MG63 (cell line): ENCODE results near the gene FCF1. TPM values are rescaled to one million over a fixed set of nuclear protein-coding genes. Genes with fewer than 3 reads are reported as not detected.
"Not testable (repeated sequence)": the region's sequence is repeated elsewhere in the genome, so short reads cannot be mapped to it uniquely, and the experiment has no call there.

Experiments
- DNase-seq: peaks from one replicate; pipeline ENCODE4 v3.0.0-alpha.2; 2020
- H3K27me3 ChIP-seq: fragments of 250-450 bp; sonication (Bioruptor Pico); 2 replicates; pipeline ENCODE4 v1.5.1; 2020; ENCODE audit warnings: mild to moderate bottlenecking, moderate library complexity
- H3K36me3 ChIP-seq: fragments of 250-450 bp; sonication (Bioruptor Pico); 2 replicates; pipeline ENCODE4 v1.5.1; 2020; ENCODE audit warnings: mild to moderate bottlenecking, moderate library complexity
- H3K4me3 ChIP-seq: fragments of 250-450 bp; sonication (Bioruptor Pico); 2 replicates; pipeline ENCODE4 v1.5.1; 2020; ENCODE audit warnings: mild to moderate bottlenecking, moderate library complexity
- H3K9me3 ChIP-seq: fragments of 250-450 bp; sonication (Bioruptor Pico); 2 replicates; pipeline ENCODE4 v1.5.1; 2020; ENCODE audit warnings: mild to moderate bottlenecking, moderate library complexity
- total RNA-seq: library from RNA; depleted of rRNA; stranded (reverse); fragments of >200 nt; shearing (Covaris generic); gene quantifications from 2 replicates; pipeline ENCODE4 v1.2.3, GENCODE V29; 2014; ENCODE audit warnings: low replicate concordance

The FCF1 gene
- total RNA-seq, 1 experiment from 2014 or later: 44.2 TPM

DNA sequence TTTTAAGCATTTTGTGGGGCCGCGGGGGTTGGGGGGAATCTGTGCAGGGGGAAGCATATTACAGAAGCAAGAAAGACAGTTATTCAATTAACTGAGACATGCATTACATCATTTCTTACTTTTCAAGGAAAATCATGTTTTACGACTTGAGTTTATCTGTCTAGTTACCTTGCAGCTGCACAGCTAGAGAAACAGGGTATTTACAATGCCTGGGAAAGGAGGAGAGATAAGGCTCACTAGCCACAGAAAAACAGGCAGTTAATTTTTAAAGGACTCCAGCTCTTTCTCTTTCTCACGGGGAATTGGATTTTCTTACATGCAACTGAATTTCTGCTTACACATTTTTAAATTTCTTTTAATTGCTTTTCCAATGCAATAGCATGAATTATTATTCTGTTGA lies 22.2 kb downstream of the FCF1 start:
- Histone ChIP-seq H3K36me3 (peaks cover 13% of the 10 kb centered on the region), H3K27me3 (no peaks in the 10 kb centered on the region)

GRCh38 chr14:74737753-74738325 lies 24.9 kb downstream of the FCF1 start:
- Histone ChIP-seq H3K9me3 (no peaks in the 10 kb centered on the region), H3K27me3 (no peaks in the 10 kb centered on the region), H3K4me3 (no peak overlapping the region), H3K36me3 (peaks cover 6% of the 10 kb centered on the region)
- no peak for DNase-seq

More for the DNA sequence above, 22.2 kb downstream of the FCF1 start:
- no peaks in the 10 kb centered on the region for H3K9me3 ChIP-seq
- no peak for DNase-seq
- no peak overlapping the region for H3K4me3 ChIP-seq

- DNase-seq: no peak
- Histone ChIP-seq H3K4me3 (no peak overlapping the region), H3K9me3 (no peaks in the 10 kb centered on the region), H3K36me3 (peaks cover 5% of the 10 kb centered on the region), H3K27me3 (no peaks in the 10 kb centered on the region)
Measured at GRCh38 chr14:74739293-74740030, 26.5 kb downstream of the FCF1 start.

GRCh38 chr14:74747237-74747636 lies 34.3 kb downstream of the FCF1 start:
- Histone ChIP-seq H3K36me3 (no peaks in the 10 kb centered on the region), H3K27me3 (no peaks in the 10 kb centered on the region), H3K9me3 (no peaks in the 10 kb centered on the region), H3K4me3 (no peak overlapping the region)
- DNase-seq: no peak

DNA sequence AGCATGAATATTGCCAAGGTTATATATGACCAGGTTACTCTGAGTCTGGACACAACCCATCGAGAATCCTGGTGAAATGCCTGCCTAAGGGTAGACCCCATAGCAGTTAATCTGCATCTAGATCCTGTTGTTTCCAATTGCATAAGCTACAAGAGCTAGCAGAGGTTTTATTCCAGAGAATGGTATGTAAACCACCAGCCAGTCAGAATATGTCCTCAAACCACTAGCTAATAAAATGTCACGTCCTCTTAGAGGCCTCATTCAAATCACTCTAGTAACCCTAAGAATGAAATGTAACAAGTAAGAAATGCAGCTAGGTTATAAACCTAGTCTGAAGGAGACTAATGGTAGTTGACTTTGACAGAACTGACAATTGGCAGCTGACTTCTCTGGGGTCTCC lies 41.2 kb downstream of the FCF1 start:
- Histone ChIP-seq H3K4me3 (no peak overlapping the region), H3K9me3 (no peaks in the 10 kb centered on the region), H3K27me3 (no peaks in the 10 kb centered on the region), H3K36me3 (no peaks in the 10 kb centered on the region)
- no peak for DNase-seq

- Histone ChIP-seq H3K27me3 (no peaks in the 10 kb centered on the region), H3K4me3 (no peak overlapping the region), H3K36me3 (no peaks in the 10 kb centered on the region), H3K9me3 (no peaks in the 10 kb centered on the region)
- no peak for DNase-seq
Measured at GRCh38 chr14:74754899-74755298, 42.0 kb downstream of the FCF1 start.

DNA sequence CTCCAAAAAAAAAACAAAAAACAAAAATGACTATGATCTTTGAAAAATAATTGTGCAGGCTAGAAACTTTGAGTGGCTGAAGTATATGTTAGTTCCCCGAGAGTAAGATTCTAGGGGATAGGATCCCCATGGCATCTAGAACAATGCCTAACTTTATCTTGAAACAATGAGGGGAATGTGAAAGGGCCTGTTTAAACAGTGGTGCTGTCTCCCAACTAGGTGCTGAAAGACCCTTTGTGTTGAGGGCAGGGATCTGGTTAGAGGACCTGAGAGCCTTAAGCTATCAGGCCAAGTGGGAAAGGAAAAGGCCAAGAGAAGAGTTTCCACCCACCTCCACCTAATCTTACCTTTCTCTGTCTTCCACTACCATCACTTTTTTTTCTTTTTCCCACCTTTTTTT lies 43.4 kb downstream of the FCF1 start:
- no peaks in the 10 kb centered on the region for H3K9me3 ChIP-seq
- H3K36me3 ChIP-seq: no peaks in the 10 kb centered on the region
- DNase-seq: no peak
- H3K4me3 ChIP-seq: no peak overlapping the region
- H3K27me3 ChIP-seq: no peaks in the 10 kb centered on the region

GRCh38 chr14:74758505-74758904 lies 45.6 kb downstream of the FCF1 start:
- H3K36me3 ChIP-seq, H3K9me3 ChIP-seq, H3K4me3 ChIP-seq, H3K27me3 ChIP-seq, DNase-seq: not testable (repeated sequence)

GRCh38 chr14:74762917-74763802 lies 50.2 kb downstream of the FCF1 start, which contains the start of gene YLPM1:
Gene YLPM1, plus strand, starts transcription at chr14:74763316. Its CDS starts 174 bp downstream, at chr14:74763490.
- peak within 1 kb of the TSS; percentile 89 for H3K4me3 ChIP-seq
- H3K27me3 ChIP-seq: no peaks in the 10 kb centered on the region
- H3K36me3 ChIP-seq: no peaks in the 10 kb centered on the region; the same call in 1 of the 2 replicates
- peak; percentile 85 for DNase-seq
- no peaks in the 10 kb centered on the region for H3K9me3 ChIP-seq

DNA sequence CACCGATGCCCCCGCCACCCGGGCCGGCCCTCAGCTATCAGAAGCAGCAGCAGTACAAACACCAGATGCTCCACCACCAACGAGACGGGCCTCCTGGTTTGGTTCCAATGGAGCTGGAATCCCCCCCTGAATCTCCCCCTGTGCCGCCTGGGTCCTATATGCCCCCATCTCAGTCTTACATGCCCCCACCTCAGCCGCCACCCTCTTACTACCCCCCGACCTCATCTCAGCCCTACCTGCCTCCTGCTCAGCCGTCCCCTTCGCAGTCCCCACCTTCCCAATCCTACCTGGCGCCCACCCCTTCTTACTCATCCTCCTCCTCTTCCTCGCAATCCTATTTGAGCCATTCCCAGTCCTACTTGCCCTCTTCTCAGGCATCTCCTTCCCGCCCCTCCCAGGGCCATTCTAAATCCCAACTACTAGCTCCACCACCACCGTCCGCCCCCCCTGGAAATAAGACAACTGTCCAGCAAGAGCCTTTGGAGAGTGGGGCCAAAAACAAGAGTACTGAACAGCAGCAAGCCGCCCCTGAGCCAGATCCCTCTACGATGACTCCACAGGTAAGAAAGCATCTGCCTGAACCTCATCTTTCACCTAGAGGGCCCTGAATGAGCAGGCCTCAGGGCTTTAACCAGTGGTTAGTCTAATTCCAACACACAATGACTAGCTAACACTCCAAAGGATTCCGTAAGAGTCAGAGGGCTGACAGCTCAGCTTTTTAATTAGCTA lies 51.0 kb downstream of the FCF1 start:
- peak overlapping the region; percentile 89 for H3K4me3 ChIP-seq
- peak; percentile 1 for DNase-seq
- no peaks in the 10 kb centered on the region; the same call in 1 of the 2 replicates for H3K36me3 ChIP-seq
- no peaks in the 10 kb centered on the region for H3K27me3 ChIP-seq
- H3K9me3 ChIP-seq: no peaks in the 10 kb centered on the region

GRCh38 chr14:74765721-74766120 lies 52.8 kb downstream of the FCF1 start:
- no peak for DNase-seq
- Histone ChIP-seq H3K36me3 (no peaks in the 10 kb centered on the region; the same call in 1 of the 2 replicates), H3K4me3 (peak overlapping the region; percentile 89), H3K27me3 (no peaks in the 10 kb centered on the region), H3K9me3 (no peaks in the 10 kb centered on the region)

DNA sequence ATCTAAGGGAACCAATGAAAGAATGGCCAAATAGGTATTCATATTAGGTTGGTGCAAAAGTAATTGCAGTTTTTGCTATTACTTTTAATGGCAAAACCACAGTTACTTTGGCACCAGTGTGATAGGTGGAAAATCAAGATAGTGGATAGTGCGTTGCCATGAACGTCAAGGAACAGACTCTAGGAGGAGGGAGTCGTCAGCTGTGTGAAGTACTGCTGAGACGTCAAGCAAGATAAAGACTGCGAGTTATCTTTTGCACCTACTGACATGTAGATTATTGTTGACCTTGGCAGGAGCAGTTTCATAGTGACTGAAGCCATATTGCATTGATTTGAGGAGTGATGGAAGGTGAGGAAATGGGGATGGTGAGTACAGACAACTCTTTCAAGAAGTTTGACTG lies 58.5 kb downstream of the FCF1 start:
- no peaks in the 10 kb centered on the region; the same call in none of the 2 replicates for H3K36me3 ChIP-seq
- no peaks in the 10 kb centered on the region for H3K27me3 ChIP-seq
- DNase-seq: no peak
- H3K4me3 ChIP-seq: no peak overlapping the region
- H3K9me3 ChIP-seq: no peaks in the 10 kb centered on the region

- Histone ChIP-seq H3K4me3 (no peak overlapping the region), H3K9me3 (no peaks in the 10 kb centered on the region), H3K36me3 (peaks cover 11% of the 10 kb centered on the region), H3K27me3 (no peaks in the 10 kb centered on the region)
- no peak for DNase-seq
Measured at GRCh38 chr14:74784634-74785033, 71.7 kb downstream of the FCF1 start.

DNA sequence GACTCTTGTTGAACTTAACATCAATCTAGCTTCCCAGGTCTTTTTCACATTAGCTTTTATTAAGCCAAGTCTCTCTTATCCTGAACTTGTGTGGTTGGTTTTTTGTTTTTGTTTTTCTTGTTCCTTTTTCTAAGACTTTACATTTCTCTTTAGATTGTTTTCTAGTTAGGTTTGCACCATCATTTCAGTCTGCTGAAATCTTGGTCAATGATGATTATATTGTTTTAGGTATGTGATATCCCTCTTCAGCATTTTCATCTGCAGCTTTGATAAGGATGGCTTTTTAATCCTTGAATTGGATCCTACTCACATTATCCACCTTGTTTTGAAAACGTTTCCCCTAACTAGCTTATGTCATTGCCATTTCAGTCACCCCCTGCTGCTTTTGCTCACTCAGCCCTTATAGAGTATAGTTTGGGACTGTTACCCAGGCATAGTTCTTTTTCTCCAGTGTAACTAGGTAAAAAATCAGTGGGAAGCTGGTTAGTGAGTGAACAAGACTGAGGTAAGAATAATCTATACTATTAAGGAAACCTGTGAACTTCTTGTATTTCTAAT lies 72.2 kb downstream of the FCF1 start:
- no peaks in the 10 kb centered on the region for H3K9me3 ChIP-seq
- peaks cover 11% of the 10 kb centered on the region for H3K36me3 ChIP-seq
- H3K4me3 ChIP-seq: no peak overlapping the region
- DNase-seq: no peak
- no peaks in the 10 kb centered on the region for H3K27me3 ChIP-seq

DNA sequence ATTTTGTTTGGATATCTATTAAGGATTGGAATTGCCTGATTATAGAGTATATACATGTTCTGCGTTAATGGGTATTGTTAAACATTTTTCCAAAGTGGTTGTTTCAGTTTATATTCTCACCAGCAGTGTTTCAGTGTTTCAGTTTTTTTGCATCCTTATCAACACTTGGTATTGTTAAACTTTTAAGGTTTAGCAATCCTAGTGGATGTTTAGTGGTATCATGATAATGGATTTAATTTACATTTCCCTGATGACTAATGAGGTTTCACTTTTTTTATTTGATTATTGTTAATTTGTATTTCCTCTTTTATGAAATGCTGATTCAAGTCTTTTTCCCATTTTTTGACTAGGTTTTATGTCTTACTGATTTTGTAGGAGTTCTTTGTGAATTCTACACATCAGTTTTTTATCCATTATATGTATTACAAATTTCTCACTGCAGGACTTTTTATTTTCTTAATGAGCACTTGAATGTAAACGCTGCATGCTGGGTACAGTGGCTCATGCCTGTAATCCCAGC lies 73.9 kb downstream of the FCF1 start:
- no peak for DNase-seq
- no peak overlapping the region for H3K4me3 ChIP-seq
- H3K36me3 ChIP-seq: peaks cover 11% of the 10 kb centered on the region
- H3K9me3 ChIP-seq: no peaks in the 10 kb centered on the region
- H3K27me3 ChIP-seq: no peaks in the 10 kb centered on the region
